ENCODE data around the gene PRSS35.

GRCh38 chr6:83558975-83559374 lies 46.6 kb downstream of the PRSS35 start:
- TF ChIP-seq EZH2phosphoT487 (IDR thresholded peaks at IDR 0.05; ENCODE audit: low read depth) (no peak), CTCF (IDR thresholded peaks at IDR 0.05; ENCODE audit: low read depth, low read length) (no peak)

Measured in OCI-LY3 (cell line).